GM06990 (cell line): ENCODE data around the gene MIER1.

Experiments used
- DNase-seq: peaks from one replicate; pipeline ENCODE4 v3.0.0-alpha.2; 2011; ENCODE audit not compliant: insufficient read length; ENCODE audit errors: extremely low read depth
- H3K27me3 ChIP-seq: replicated peaks from 2 replicates; pipeline ENCODE4 v1.6.0; 2011; ENCODE audit warnings: low read length; ENCODE audit not compliant: control insufficient read depth, insufficient read depth
- H3K36me3 ChIP-seq: 2 replicates; pipeline ENCODE4 v1.5.1; 2011; ENCODE audit warnings: low read length; ENCODE audit not compliant: control insufficient read depth, insufficient read depth
- H3K4me3 ChIP-seq: replicated peaks from 2 replicates; pipeline ENCODE4 v1.5.1; 2011; ENCODE audit warnings: low read depth, mild to moderate bottlenecking, control low read depth, low read length
- TF ChIP-seq, protein P1 (sequence below): IDR thresholded peaks from 2 replicates; pipeline ENCODE4 v1.5.1; 2011; ENCODE audit warnings: low read length, control low read depth, mild to moderate bottlenecking, inconsistent platforms; ENCODE audit not compliant: insufficient read depth, poor library complexity, severe bottlenecking

MIER1 gene

DNA sequence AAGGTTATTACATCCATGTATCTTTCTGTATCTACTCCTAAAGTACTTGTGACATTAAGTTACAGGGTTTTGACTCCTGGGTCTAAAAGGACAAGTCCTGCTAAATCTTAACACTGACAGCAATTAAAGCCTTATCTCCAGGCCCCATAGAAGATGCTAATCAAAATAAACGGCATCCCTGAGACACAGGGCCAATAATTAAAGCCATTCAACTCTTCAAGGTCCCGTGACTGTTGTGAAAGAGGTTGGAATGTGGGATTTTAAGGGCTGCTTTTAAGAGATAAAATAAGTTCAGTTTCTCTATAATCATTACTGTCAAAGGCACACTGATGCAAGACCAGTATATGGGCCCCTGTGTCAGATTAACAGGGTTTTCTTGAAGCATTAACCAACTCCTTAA lies 8.5 kb upstream of the MIER1 start:
- no peak overlapping the region for H3K4me3 ChIP-seq
- H3K36me3 ChIP-seq: no peaks in the 10 kb centered on the region; the same call in 1 of the 2 replicates
- TF ChIP-seq, protein P1, sequence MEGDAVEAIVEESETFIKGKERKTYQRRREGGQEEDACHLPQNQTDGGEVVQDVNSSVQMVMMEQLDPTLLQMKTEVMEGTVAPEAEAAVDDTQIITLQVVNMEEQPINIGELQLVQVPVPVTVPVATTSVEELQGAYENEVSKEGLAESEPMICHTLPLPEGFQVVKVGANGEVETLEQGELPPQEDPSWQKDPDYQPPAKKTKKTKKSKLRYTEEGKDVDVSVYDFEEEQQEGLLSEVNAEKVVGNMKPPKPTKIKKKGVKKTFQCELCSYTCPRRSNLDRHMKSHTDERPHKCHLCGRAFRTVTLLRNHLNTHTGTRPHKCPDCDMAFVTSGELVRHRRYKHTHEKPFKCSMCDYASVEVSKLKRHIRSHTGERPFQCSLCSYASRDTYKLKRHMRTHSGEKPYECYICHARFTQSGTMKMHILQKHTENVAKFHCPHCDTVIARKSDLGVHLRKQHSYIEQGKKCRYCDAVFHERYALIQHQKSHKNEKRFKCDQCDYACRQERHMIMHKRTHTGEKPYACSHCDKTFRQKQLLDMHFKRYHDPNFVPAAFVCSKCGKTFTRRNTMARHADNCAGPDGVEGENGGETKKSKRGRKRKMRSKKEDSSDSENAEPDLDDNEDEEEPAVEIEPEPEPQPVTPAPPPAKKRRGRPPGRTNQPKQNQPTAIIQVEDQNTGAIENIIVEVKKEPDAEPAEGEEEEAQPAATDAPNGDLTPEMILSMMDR: no peak
- no peak for DNase-seq
- no peaks in the 10 kb centered on the region for H3K27me3 ChIP-seq

DNA sequence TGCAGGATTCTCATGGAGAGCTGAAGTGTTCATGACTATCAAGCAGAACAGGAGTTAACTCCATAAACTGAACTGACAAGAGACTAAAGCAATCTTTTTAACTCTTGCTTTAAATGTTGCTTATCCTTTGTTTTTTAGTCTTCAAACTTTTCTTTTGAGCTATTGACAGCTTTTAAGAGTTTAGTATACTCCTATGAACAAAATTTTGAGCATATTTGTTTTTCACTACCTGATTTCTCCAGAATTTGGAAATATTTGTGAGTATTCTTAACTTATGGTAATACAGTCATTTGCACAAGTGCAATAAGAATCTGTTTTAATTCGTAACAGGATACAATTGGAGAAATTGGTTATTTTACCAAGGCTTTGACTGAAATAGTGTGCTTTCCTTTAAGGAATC lies 7.3 kb upstream of the MIER1 start:
- no peak for DNase-seq
- TF ChIP-seq, protein P1: no peak

DNA sequence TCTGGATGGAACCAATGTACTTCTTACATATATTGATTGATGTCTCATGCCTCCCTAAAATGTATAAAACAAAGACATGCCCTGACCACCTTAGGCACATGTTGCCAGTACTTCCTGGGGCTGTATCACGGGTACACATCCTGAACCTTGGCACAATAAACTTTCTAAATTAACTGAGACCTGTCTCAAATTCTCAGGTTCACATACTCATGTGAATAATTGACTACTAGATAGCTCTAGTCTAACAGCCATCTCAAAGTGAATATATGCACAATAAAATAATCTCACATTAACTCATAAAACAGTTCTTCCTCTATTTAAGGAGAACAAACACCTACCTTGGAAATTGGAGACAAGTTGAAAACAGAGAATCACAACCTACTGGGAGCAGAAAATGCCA lies 5.7 kb upstream of the MIER1 start:
- H3K36me3 ChIP-seq: no peaks in the 10 kb centered on the region; the same call in 1 of the 2 replicates
- no peak for DNase-seq
- TF ChIP-seq, protein P1: no peak
- H3K4me3 ChIP-seq: no peak overlapping the region
- H3K27me3 ChIP-seq: no peaks in the 10 kb centered on the region

More for the DNA sequence above, 7.3 kb upstream of the MIER1 start:
- H3K4me3 ChIP-seq: no peak overlapping the region
- no peaks in the 10 kb centered on the region; the same call in 1 of the 2 replicates for H3K36me3 ChIP-seq
- no peaks in the 10 kb centered on the region for H3K27me3 ChIP-seq

DNA sequence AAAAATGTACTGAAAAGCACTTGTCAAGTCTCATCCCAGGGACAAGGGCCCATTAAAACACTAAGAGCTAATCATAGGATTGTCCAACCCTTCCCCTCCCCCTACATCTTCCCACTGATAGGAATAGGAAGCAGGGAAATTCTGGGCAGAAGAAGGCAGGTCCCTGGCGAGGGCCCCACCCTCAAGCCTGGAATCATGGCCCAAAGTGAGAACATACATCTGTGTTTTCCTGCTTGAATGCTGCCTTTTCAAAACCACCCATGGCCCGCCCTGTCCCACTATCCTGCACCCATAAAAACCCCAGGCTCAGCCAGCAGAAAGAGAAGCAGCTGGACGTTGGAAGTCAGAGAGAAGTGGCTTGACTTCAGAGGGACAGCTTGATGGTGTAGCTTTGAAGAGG lies 5.0 kb upstream of the MIER1 start:
- TF ChIP-seq, protein P1: no peak
- no peaks in the 10 kb centered on the region; the same call in 1 of the 2 replicates for H3K36me3 ChIP-seq
- H3K27me3 ChIP-seq: no peaks in the 10 kb centered on the region
- H3K4me3 ChIP-seq: no peak overlapping the region
- no peak for DNase-seq

DNA sequence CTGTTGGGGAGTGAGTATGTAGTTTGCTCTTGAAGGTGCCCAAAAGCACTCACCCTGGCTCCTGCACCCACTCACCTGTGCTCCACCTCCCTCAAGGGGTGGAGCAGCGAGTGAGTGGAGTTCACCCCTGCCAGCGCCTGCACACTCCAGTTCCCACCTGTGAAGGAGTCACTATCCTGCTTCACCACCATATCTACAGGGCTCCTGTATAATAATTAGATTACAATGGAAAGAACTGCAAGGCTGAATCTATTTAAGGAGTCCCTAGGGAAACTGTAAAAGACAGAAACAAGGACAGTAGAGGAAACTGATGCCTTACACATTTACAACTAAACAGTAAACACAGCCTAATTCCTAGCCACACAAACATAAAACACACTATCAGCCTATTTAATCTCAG lies 4.2 kb upstream of the MIER1 start:
- Histone ChIP-seq H3K4me3 (no peak overlapping the region), H3K27me3 (no peaks in the 10 kb centered on the region), H3K36me3 (no peaks in the 10 kb centered on the region; the same call in 1 of the 2 replicates)
- TF ChIP-seq, protein P1: no peak
- no peak for DNase-seq

DNA sequence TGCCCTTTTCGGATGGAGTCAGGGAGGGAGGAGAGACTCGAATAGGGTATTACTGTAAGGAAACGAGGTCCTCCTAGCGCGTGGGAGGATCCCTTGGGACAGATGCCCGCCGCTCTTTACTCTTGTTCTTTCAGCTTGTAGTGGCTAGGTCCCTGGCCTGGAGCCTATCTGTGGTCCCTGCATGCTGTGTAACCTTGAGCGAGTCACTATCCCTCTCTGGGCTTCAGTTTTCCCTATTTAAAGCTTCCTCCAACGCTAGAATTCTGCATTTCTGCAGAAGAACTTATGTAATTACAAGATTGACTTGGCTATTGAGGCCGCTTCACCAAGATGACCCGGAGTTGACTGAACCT lies 744 bp downstream of the MIER1 start:
- no peaks in the 10 kb centered on the region for H3K27me3 ChIP-seq
- DNase-seq: no peak

More for the DNA sequence above, 744 bp downstream of the MIER1 start:
- H3K36me3 ChIP-seq: no peaks in the 10 kb centered on the region
- TF ChIP-seq, protein P1: no peak
- H3K4me3 ChIP-seq: peak overlapping the region; percentile 90
